ENCODE measurements around the gene FAM72A.

Gene FAM72A

GRCh38 chr1:206145771-206146290, 56.8 kb downstream of the FAM72A start:
- DNase-seq: no peak

- DNase-seq: no peak
These were observed 58.0 kb downstream of the FAM72A start for GRCh38 chr1:206144605-206145004.

- no peak for DNase-seq
These were observed 59.0 kb downstream of the FAM72A start for GRCh38 chr1:206143537-206144172.

- no peak for DNase-seq
These were observed 59.9 kb downstream of the FAM72A start for GRCh38 chr1:206142770-206143169.

- no peak for DNase-seq
These were observed 60.6 kb downstream of the FAM72A start for GRCh38 chr1:206142011-206142410.

GRCh38 chr1:206136241-206136640, 66.4 kb downstream of the FAM72A start:
- no peak for DNase-seq

All from activated CD4-positive, CD25-positive, alpha-beta regulatory T cell treated with anti-CD3 and anti-CD28 coated beads, Interleukin-2, amount 50 U/mL, for 72 hours (primary cell).